ENCODE data around the gene MAL.

DNA sequence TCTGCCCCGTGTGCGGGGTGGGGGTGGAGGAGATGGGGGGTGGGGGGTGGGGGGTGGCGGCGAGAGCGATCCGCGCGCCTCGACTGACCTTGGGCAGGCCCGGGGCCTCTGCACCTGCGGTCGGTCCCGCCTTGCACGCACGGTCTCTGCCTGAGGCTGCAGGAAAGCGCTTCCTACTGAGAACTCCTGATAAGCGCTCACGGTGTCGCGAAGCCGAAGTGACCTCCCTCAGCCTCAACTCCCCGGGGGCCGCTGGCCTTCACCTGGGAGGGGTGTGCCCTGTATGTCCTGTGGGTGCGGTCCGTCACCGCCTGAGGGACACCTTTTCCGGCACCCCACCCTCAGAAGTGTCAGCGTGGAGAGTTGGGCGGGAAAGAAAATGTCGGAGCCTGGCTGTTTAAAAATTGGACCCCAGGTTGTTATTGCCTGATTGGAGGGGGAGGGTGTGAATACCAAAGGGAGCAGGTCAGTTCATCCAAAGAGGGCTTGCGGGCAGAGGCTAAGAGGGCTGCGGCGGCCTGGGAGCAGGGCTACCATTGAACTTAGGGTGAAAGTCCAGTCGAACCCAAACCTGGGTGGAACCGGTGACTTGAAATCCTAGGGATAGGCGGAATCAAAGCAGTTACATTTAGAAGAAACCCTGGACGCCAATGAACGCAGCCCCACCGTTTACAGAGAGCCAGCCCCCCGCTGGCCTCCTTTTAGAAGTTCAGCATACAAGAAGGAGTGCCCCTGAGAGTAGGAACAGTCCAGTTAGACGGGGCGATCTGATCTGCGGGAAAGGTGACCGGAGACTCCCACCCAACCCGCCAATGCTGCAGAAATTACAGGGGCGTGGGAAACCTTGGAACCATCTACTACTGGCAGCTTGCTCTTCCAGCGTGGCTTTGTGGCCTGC, 1.2 kb downstream of the MAL start:
- TF ChIP-seq SP1 (IDR thresholded peaks at IDR 0.05) (no peak), FOXM1 (IDR thresholded peaks at IDR 0.05; ENCODE audit: borderline replicate concordance) (no peak), NFRKB (IDR thresholded peaks at IDR 0.05) (no peak), ZNF384 (IDR thresholded peaks at IDR 0.05) (no peak), SUZ12 (IDR thresholded peaks at IDR 0.05) (no peak), CTBP1 (IDR thresholded peaks at IDR 0.05; ENCODE audit: borderline replicate concordance) (no peak), L3MBTL2 (conservative IDR thresholded peaks at IDR 0.05) (no peak), BHLHE40 (IDR thresholded peaks at IDR 0.05; ENCODE audit: borderline replicate concordance) (no peak), ELF4 (IDR thresholded peaks at IDR 0.05) (no peak), ARNT (IDR thresholded peaks at IDR 0.05) (no peak), LEF1 (IDR thresholded peaks at IDR 0.05; ENCODE audit: borderline replicate concordance) (no peak)
- TF ChIP-seq, protein P1, sequence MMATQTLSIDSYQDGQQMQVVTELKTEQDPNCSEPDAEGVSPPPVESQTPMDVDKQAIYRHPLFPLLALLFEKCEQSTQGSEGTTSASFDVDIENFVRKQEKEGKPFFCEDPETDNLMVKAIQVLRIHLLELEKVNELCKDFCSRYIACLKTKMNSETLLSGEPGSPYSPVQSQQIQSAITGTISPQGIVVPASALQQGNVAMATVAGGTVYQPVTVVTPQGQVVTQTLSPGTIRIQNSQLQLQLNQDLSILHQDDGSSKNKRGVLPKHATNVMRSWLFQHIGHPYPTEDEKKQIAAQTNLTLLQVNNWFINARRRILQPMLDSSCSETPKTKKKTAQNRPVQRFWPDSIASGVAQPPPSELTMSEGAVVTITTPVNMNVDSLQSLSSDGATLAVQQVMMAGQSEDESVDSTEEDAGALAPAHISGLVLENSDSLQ (IDR thresholded peaks at IDR 0.05) = no peak
